GM12878 (cell line): ENCODE data around the gene ST3GAL5. TPM values are rescaled to one million over a fixed set of nuclear protein-coding genes. Genes with fewer than 3 reads are reported as not detected.

ENCODE experiments used
- ATAC-seq: fragments of 200-7000 bp; cut with Tn5 transposase; 3 replicates; pipeline ENCODE4 v1.9.1; 2020; ENCODE audit warnings: mild to moderate bottlenecking, moderate library complexity
- BruUV-seq: library from RNA; stranded (reverse); fragments of 400-500 nt; replicated peaks from 2 replicates; lab custom pipeline; 2021; lab: Mats Ljungman, UMichigan
- CTCF ChIA-PET: fragments of 300-600 bp; sonication (Branson Sonifier 250); formaldehyde crosslinking; extraction: SDS; loops from one replicate; lab custom pipeline; 2021; ENCODE audit warnings: inconsistent platforms; lab: Yijun Ruan, JAX
- POLR2A ChIA-PET: fragments of 350-600 bp; formaldehyde crosslinking; extraction: SDS; loops from one replicate; lab custom pipeline; 2021; ENCODE audit warnings: inconsistent platforms; lab: Charles Lee
- RAD21 ChIA-PET: fragments of 300-600 bp; sonication (Branson Sonifier 250); formaldehyde crosslinking; loops from one replicate; lab custom pipeline; 2023; ENCODE audit warnings: antibody characterized with exemption; ENCODE audit not compliant: unreplicated experiment; lab: Charles Lee
- SMC1A ChIA-PET: fragments of 300-600 bp; sonication (Branson Sonifier 250); formaldehyde crosslinking; loops from one replicate; lab custom pipeline; 2023; ENCODE audit not compliant: unreplicated experiment, uncharacterized antibody; lab: Charles Lee
- DNase-seq: peaks from one replicate; pipeline ENCODE4 v3.0.0-alpha.2; 2011; ENCODE audit warnings: low read depth, low spot score
- FAIRE-seq: peaks from 3 replicates; lab custom pipeline; 2011; peaks lifted over from hg19 to GRCh38; lab: Jason Lieb, UNC
- H2AFZ ChIP-seq: 2 replicates; pipeline ENCODE4 v1.6.0; 2011; ENCODE audit warnings: low read depth, low read length, control low read depth; ENCODE audit not compliant: control insufficient read depth
- H3K27ac ChIP-seq: 2 replicates; pipeline ENCODE4 v1.5.1; 2011; ENCODE audit warnings: control low read depth; ENCODE audit not compliant: control insufficient read depth, insufficient read depth
- H3K27me3 ChIP-seq, 2 experiments: replicated peaks in 1 of 2; 2 replicates each; pipeline versions ENCODE4 v1.6.0 to v1.6.1; 2011; ENCODE audit warnings: low read length in 1 of 2; ENCODE audit not compliant: control insufficient read depth in 2 of 2, insufficient read depth in 2 of 2
- H3K36me3 ChIP-seq, 2 experiments: 2 replicates each; pipeline ENCODE4 v1.5.1; 2011; ENCODE audit warnings: low read length in 1 of 2; ENCODE audit not compliant: control insufficient read depth in 2 of 2, insufficient read depth in 2 of 2
- H3K4me1 ChIP-seq: 2 replicates; pipeline ENCODE4 v1.6.1; 2011; ENCODE audit warnings: mild to moderate bottlenecking, low read length, moderate library complexity, mixed read lengths; ENCODE audit not compliant: control insufficient read depth, insufficient read depth
- H3K4me2 ChIP-seq: 2 replicates; pipeline ENCODE4 v1.6.0; 2011; ENCODE audit warnings: control low read depth; ENCODE audit not compliant: control insufficient read depth, insufficient read depth
- H3K4me3 ChIP-seq: fragments of 200-600 bp; sonication (generic); 2 replicates; pipeline ENCODE4 v1.5.1; 2016
- H3K79me2 ChIP-seq: 2 replicates; pipeline ENCODE4 v1.6.0; 2011; ENCODE audit warnings: low read length; ENCODE audit not compliant: control insufficient read depth, insufficient read depth
- H3K9ac ChIP-seq: 2 replicates; pipeline ENCODE4 v1.8.0; 2011; ENCODE audit warnings: low read length, control low read depth, mixed read lengths; ENCODE audit not compliant: control insufficient read depth, insufficient read depth
- H3K9me3 ChIP-seq: replicated peaks from 3 replicates; pipeline ENCODE4 v1.5.1; 2011; ENCODE audit warnings: mild to moderate bottlenecking, low read length; ENCODE audit not compliant: control insufficient read depth, insufficient read depth
- H4K20me1 ChIP-seq: 2 replicates; pipeline ENCODE4 v1.6.0; 2011; ENCODE audit not compliant: control insufficient read depth, insufficient read depth
- ASH2L ChIP-seq: fragments of 300-600, 200-600 bp; sonication (generic); IDR thresholded peaks from 2 replicates; pipeline ENCODE4 v1.6.1; 2017; ENCODE audit warnings: low read depth, mild to moderate bottlenecking, borderline replicate concordance
- ATF7 ChIP-seq: fragments of 450-650 bp; IDR thresholded peaks from 2 replicates; pipeline ENCODE4 v1.6.1; 2016; ENCODE audit warnings: low read depth, mild to moderate bottlenecking
- BACH1 ChIP-seq: fragments of 450-650 bp; IDR thresholded peaks from 2 replicates; pipeline ENCODE4 v1.6.1; 2017; ENCODE audit warnings: mild to moderate bottlenecking, borderline replicate concordance
- BMI1 ChIP-seq: fragments of 450-650 bp; IDR thresholded peaks from 2 replicates; pipeline ENCODE4 v1.6.1; 2016; ENCODE audit warnings: mild to moderate bottlenecking, moderate library complexity, borderline replicate concordance
- CBX5 ChIP-seq: sonication (generic); IDR thresholded peaks from 2 replicates; pipeline ENCODE4 v1.6.1; 2016; ENCODE audit warnings: low read depth, moderate library complexity, mild to moderate bottlenecking, inconsistent platforms
- DPF2 ChIP-seq: fragments of 450-650 bp; IDR thresholded peaks from 2 replicates; pipeline ENCODE4 v1.6.1; 2017; ENCODE audit warnings: mild to moderate bottlenecking
- FOXK2 ChIP-seq: fragments of 450-650 bp; IDR thresholded peaks from 2 replicates; pipeline ENCODE4 v1.6.1; 2017; ENCODE audit warnings: mild to moderate bottlenecking, moderate library complexity
- KDM1A ChIP-seq: fragments of 200-600 bp; sonication (generic); IDR thresholded peaks from 2 replicates; pipeline ENCODE4 v1.6.1; 2016; ENCODE audit warnings: borderline replicate concordance
- MLLT1 ChIP-seq: fragments of 450-650 bp; IDR thresholded peaks from 2 replicates; pipeline ENCODE4 v1.6.1; 2016; ENCODE audit warnings: mild to moderate bottlenecking
- MYB ChIP-seq: fragments of 150-350 bp; IDR thresholded peaks from 2 replicates; pipeline ENCODE4 v1.6.1; 2014; ENCODE audit warnings: mild to moderate bottlenecking, low read depth, low read length, borderline replicate concordance
- NKRF ChIP-seq: fragments of 450-650 bp; conservative IDR thresholded peaks from 2 replicates; pipeline ENCODE4 v1.6.1; 2017; ENCODE audit warnings: mild to moderate bottlenecking, moderate library complexity
- POU2F2 ChIP-seq: IDR thresholded peaks from 3 replicates; pipeline ENCODE4 v1.6.1; 2011; ENCODE audit warnings: low read depth, mild to moderate bottlenecking, low read length, borderline replicate concordance
- YBX1 ChIP-seq: fragments of 450-650 bp; IDR thresholded peaks from 2 replicates; pipeline ENCODE4 v1.6.1; 2016; ENCODE audit warnings: antibody characterized with exemption
- ZNF274 ChIP-seq: IDR thresholded peaks from one replicate; pipeline ENCODE4 v1.8.0; 2011; ENCODE audit not compliant: insufficient read length, insufficient read depth
- WGBS: methylation state at CpG from one replicate; pipeline ENCODE4 v1.1.6; 2016; ENCODE audit warnings: low lambda C conversion rate; ENCODE audit not compliant: insufficient replicate concordance, insufficient coverage; ENCODE audit errors: missing lambda C conversion rate; 5-methylcytosine and 5-hydroxymethylcytosine counted together
- in situ Hi-C: fragments of 300-500 bp; cut with MboI; formaldehyde crosslinking; loops from 9 replicates; pipeline ENCODE4 v1.14.3; 2018; ENCODE audit warnings: mixed read lengths
- intact Hi-C: fragments of 100-400 bp; cut with micrococcal nuclease; formaldehyde crosslinking; loops from one replicate; pipeline ENCODE4 v1.14.2; 2022; ENCODE audit not compliant: unreplicated experiment
- polyA plus RNA-seq, 11 experiments: library from polyadenylated mRNA; depleted of rRNA in 4 of 11; unstranded in 6 of 11; stranded (reverse) in 5 of 11; fragments of >200 nt; fragmentation: Nextera tagmentation in 4 of 11; fragmentation: Illumina TruSeq in 1 of 11; extraction: Ambion mirVana in 4 of 11; extraction: Trizol in 1 of 11; gene quantifications; 1 replicate in 1 of 11; 2 replicates in 10 of 11; pipeline versions ENCODE4 v1.2.1 to v1.2.3, GENCODE V29; 2011 to 2016; ENCODE audit warnings: inconsistent platforms in 2 of 11, missing spikeins in 2 of 11, low read depth in 1 of 11
- total RNA-seq, 4 experiments: library from RNA; depleted of rRNA in 3 of 4; stranded (reverse); fragments of >200 nt in 3 of 4; fragmentation: Illumina TruSeq in 1 of 4; extraction: Trizol in 1 of 4; gene quantifications; 2 replicates each; pipeline versions ENCODE4 v1.2.1 to v1.2.3, GENCODE V29; 2013 to 2021
- TF ChIP-seq, protein P1 (sequence below): IDR thresholded peaks from 2 replicates; pipeline ENCODE4 v1.6.1; 2012; ENCODE audit warnings: low read depth, low read length, improper control_type of control experiment

The ST3GAL5 gene
- total and polyA plus RNA-seq, 10 of the 15 experiments (the other 5 are each of a cell fraction or from before 2014, with no cell fraction given): 5.2 to 60.9 (median 10.2) TPM

DNA sequence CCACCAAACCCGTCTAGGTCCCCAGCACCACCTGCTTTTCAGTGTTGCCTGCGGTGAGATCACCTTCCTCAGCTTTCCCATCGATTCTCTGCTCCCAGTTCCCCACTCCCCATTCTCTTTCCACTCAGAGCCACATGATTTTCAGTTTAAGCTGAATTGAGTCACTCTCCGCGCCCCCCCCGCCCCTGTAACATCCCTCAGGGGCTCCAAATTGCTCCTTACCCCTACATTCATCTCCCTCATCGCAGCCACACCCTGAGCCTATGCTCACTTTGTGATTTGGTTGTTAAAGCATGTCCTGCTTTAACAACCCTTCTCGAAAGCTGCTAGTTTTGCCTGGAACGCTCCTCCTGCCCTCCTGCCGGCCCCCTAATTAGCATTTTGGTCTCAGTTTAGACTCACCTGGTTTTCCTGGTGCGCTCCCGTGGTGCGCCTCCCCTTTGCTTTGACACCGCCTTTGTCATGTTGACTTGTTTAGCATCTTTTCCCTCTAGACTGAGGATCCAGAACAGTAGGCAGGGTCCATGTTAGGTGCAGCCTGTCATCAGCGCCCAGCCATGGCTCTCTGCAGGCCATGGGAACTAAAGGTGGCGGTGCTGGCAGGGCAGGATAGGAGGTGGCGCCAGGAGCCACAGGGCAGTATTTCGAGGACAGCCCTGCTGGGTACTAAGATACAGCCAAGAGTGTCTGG, 60.8 kb downstream of the ST3GAL5 start (continued):
- peak; percentile 92 for TF ChIP-seq MLLT1
- TF ChIP-seq CBX5: no peak
- no peak for TF ChIP-seq ZNF274
- no peak for TF ChIP-seq ATF7
- TF ChIP-seq, all 136 proteins: peak for 3

GRCh38 chr2:85826990-85827878, 61.6 kb downstream of the ST3GAL5 start:
- no peaks in the 10 kb centered on the region; a peak in 1 of 4 replicates for H3K27me3 ChIP-seq
- H3K79me2 ChIP-seq: no peaks in the 10 kb centered on the region
- FAIRE-seq (no peak), DNase-seq (no peak), ATAC-seq (peak; percentile 98)
- ChIA-PET POLR2A (interaction anchor here (0.6 to 2.1 kb wide), 10 partner anchors 59 to 396 kb away, joined by 3 to 10 read pairs (median 4); no protein-coding TSS in a partner anchor), CTCF (interaction anchor here (0.5 to 18.4 kb wide), 61 partner anchors 10 to 625 kb away, joined by 3 to 458 read pairs (median 5); partner anchors contain the start of genes IMMT, POLR1A, PTCD3 and RNF181), SMC1A (interaction anchor here (0.6 to 14.7 kb wide), 45 partner anchors 9 to 474 kb away, joined by 3 to 286 read pairs (median 5); partner anchors contain the start of genes POLR1A, PTCD3 and ST3GAL5), RAD21 (interaction anchor here (0.6 to 10.5 kb wide), 43 partner anchors 8 to 394 kb away, joined by 3 to 259 read pairs (median 5); partner anchors contain the start of genes POLR1A, PTCD3 and ST3GAL5)
- H3K36me3 ChIP-seq: no peaks in the 10 kb centered on the region
- no TSS peak for BruUV-seq
- H4K20me1 ChIP-seq: no peaks in the 10 kb centered on the region
- no peaks in the 10 kb centered on the region for H3K4me1 ChIP-seq
- no peak overlapping the region for H3K9ac ChIP-seq
- intact Hi-C loops: loop anchor here (1.0 kb wide), 3 partner anchors 62 to 253 kb away; no protein-coding TSS in a partner anchor
- no peak overlapping the region for H3K4me3 ChIP-seq
- in situ Hi-C loops: loop anchor here (5.0 kb wide), 2 partner anchors 60 to 250 kb away; partner anchors contain the start of gene ST3GAL5
- H3K27ac ChIP-seq: no peak overlapping the region
- H3K9me3 ChIP-seq: peaks cover 2% of the 10 kb centered on the region; the same call in 1 of the 3 replicates
- H2AFZ ChIP-seq: peak overlapping the region; percentile 49
- H3K4me2 ChIP-seq: peak overlapping the region; percentile 88
- 29% methylated on average over 20 of the region's 20 CpGs for WGBS
- TF ChIP-seq BACH1: no peak
- 0 out of 2 replicates have a peak, but pooled peaks have one; percentile 16 for TF ChIP-seq DPF2
- TF ChIP-seq, protein P1, sequence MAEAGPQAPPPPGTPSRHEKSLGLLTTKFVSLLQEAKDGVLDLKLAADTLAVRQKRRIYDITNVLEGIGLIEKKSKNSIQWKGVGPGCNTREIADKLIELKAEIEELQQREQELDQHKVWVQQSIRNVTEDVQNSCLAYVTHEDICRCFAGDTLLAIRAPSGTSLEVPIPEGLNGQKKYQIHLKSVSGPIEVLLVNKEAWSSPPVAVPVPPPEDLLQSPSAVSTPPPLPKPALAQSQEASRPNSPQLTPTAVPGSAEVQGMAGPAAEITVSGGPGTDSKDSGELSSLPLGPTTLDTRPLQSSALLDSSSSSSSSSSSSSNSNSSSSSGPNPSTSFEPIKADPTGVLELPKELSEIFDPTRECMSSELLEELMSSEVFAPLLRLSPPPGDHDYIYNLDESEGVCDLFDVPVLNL: no peak
- TF ChIP-seq MYB: no peak
- no peak for TF ChIP-seq YBX1
- no peak for TF ChIP-seq ASH2L
- 0 out of 2 replicates have a peak, but pooled peaks have one; percentile 21 for TF ChIP-seq NKRF
- TF ChIP-seq POU2F2: 0 out of 3 replicates have a peak, but pooled peaks have one; percentile 45
- TF ChIP-seq BMI1: no peak
- no peak for TF ChIP-seq FOXK2
- no peak for TF ChIP-seq KDM1A
